ENCODE results near the gene BAHCC1.

DNA sequence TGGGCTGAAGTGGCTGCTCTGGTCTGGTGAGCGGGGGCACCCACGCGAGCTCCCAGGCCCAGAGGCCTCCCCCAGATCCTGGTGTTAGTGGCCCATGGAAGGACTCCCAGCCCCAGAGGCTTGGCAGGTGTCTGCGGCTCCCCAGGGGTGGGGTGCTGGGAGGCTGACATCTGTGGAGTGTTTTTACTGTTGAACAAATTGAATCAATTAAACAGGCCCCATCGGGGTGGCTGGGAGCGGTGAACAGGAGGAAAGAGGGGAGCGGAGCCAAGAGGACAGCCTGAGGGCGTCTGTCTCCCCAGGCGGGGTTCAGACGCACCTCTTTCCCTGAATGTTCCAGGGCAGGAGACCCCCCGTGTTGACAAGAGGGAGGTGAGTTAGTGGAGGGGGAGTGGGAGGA lies 87.4 kb downstream of the BAHCC1 start:
- TF ChIP-seq, protein P1, sequence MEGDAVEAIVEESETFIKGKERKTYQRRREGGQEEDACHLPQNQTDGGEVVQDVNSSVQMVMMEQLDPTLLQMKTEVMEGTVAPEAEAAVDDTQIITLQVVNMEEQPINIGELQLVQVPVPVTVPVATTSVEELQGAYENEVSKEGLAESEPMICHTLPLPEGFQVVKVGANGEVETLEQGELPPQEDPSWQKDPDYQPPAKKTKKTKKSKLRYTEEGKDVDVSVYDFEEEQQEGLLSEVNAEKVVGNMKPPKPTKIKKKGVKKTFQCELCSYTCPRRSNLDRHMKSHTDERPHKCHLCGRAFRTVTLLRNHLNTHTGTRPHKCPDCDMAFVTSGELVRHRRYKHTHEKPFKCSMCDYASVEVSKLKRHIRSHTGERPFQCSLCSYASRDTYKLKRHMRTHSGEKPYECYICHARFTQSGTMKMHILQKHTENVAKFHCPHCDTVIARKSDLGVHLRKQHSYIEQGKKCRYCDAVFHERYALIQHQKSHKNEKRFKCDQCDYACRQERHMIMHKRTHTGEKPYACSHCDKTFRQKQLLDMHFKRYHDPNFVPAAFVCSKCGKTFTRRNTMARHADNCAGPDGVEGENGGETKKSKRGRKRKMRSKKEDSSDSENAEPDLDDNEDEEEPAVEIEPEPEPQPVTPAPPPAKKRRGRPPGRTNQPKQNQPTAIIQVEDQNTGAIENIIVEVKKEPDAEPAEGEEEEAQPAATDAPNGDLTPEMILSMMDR (conservative IDR thresholded peaks at IDR 0.05): no peak
- TF ChIP-seq EZH2 (IDR thresholded peaks at IDR 0.05; ENCODE audit: low read depth): no peak
